Vagina (tissue), 2 donors: ENCODE measurements around the gene ADCY9.

Source experiments
- CTCF ChIP-seq, 3 experiments: fragments of 450-650 bp in 2 of 3; fragments of 200-600 bp in 1 of 3; sonication (generic) in 1 of 3; IDR thresholded peaks; one replicate each; pipeline ENCODE4 v1.5.1; 2017 to 2019; ENCODE audit warnings: antibody characterized with exemption in 3 of 3, mild to moderate bottlenecking in 2 of 3, moderate library complexity in 2 of 3
- POLR2A ChIP-seq, 2 donors: fragments of 450-650 bp; IDR thresholded peaks; one replicate each; pipeline ENCODE4 v1.6.1; 2017; ENCODE audit warnings: antibody characterized with exemption in 2 of 2, mild to moderate bottlenecking in 2 of 2, moderate library complexity in 2 of 2

- TF ChIP-seq CTCF (IDR thresholded peaks at IDR 0.05) (no peak), POLR2A (IDR thresholded peaks at IDR 0.05) (no peak)
Measured at GRCh38 chr16:4004206-4004605, 112.0 kb downstream of the ADCY9 start.
